ENCODE data around the gene KIF1C.

DNA sequence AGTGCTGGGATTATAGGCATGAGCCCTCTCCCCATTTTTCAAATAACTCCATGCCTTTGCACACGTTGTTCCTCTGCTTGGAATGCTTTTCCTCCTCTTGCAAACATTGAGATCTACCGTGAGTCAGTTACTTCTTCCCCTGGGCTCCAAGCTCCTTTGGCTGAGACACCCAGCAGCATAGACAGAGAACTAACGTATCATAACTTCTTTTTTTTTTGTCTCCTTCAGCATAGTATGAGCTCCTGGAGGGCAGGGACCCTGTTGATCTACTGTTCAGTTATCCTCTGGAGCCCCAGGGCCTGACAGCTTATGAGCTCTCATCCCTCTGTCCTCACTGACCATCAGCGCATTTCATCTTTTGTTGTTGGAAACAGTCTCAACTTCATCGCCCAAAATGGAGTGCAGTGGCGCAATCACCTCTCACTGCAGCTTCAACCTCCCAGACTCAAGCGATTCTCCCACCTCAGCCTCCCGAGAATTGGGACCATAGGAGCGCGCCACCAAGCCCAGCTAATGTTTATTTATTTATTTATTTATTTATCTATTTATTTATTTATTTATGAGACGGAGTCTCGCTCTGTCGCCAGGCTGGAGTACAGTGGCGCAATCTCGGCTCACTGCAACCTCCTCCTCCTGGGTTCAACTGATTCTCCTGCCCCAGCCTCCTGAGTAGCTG is 32.3 kb upstream of the KIF1C start:
- TF ChIP-seq, protein P1, sequence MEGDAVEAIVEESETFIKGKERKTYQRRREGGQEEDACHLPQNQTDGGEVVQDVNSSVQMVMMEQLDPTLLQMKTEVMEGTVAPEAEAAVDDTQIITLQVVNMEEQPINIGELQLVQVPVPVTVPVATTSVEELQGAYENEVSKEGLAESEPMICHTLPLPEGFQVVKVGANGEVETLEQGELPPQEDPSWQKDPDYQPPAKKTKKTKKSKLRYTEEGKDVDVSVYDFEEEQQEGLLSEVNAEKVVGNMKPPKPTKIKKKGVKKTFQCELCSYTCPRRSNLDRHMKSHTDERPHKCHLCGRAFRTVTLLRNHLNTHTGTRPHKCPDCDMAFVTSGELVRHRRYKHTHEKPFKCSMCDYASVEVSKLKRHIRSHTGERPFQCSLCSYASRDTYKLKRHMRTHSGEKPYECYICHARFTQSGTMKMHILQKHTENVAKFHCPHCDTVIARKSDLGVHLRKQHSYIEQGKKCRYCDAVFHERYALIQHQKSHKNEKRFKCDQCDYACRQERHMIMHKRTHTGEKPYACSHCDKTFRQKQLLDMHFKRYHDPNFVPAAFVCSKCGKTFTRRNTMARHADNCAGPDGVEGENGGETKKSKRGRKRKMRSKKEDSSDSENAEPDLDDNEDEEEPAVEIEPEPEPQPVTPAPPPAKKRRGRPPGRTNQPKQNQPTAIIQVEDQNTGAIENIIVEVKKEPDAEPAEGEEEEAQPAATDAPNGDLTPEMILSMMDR (conservative IDR thresholded peaks at IDR 0.05), result no peak
- TF ChIP-seq ZFX (IDR thresholded peaks at IDR 0.05), result no peak

Data from C4-2B (cell line).